Midbrain (tissue), 1 donor: ENCODE measurements around the gene KIAA1328.

Experiments
- DNase-seq: peaks from one replicate; lab custom pipeline; 2025; lab: John Stamatoyannopoulos, UW

KIAA1328 gene

GRCh38 chr18:37218022-37218590 is 389.2 kb downstream of the KIAA1328 start:
- no peak for DNase-seq

GRCh38 chr18:37219257-37219656 is 390.3 kb downstream of the KIAA1328 start:
- no peak for DNase-seq

- DNase-seq = no peak
Observed at GRCh38 chr18:37222354-37222998, 393.5 kb downstream of the KIAA1328 start.

GRCh38 chr18:37222999-37223378 is 394.1 kb downstream of the KIAA1328 start:
- no peak for DNase-seq

GRCh38 chr18:37225279-37225678 is 396.4 kb downstream of the KIAA1328 start:
- DNase-seq = no peak

GRCh38 chr18:37230768-37231167 is 401.8 kb downstream of the KIAA1328 start:
- no peak for DNase-seq

GRCh38 chr18:37231251-37231650 is 402.3 kb downstream of the KIAA1328 start:
- DNase-seq = no peak

GRCh38 chr18:37235583-37235982 is 406.7 kb downstream of the KIAA1328 start:
- no peak for DNase-seq

- no peak for DNase-seq
Observed at GRCh38 chr18:37238282-37239108, 409.6 kb downstream of the KIAA1328 start.

- no peak for DNase-seq
Observed at GRCh38 chr18:37242091-37242490, 413.2 kb downstream of the KIAA1328 start.

- DNase-seq = no peak
Observed at GRCh38 chr18:37242826-37243560, 414.1 kb downstream of the KIAA1328 start.

- no peak for DNase-seq
Observed at GRCh38 chr18:37243741-37244140, 414.8 kb downstream of the KIAA1328 start.

GRCh38 chr18:37244618-37245017 is 415.7 kb downstream of the KIAA1328 start:
- DNase-seq = no peak

- no peak for DNase-seq
Observed at GRCh38 chr18:37246779-37247340, 417.9 kb downstream of the KIAA1328 start.

GRCh38 chr18:37247497-37248161 is 418.7 kb downstream of the KIAA1328 start:
- DNase-seq = no peak

GRCh38 chr18:37248281-37248680 is 419.4 kb downstream of the KIAA1328 start:
- DNase-seq = no peak

GRCh38 chr18:37249171-37249886 is 420.4 kb downstream of the KIAA1328 start:
- no peak for DNase-seq

- DNase-seq = no peak
Observed at GRCh38 chr18:37249895-37250618, 421.1 kb downstream of the KIAA1328 start.

- no peak for DNase-seq
Observed at GRCh38 chr18:37251679-37252078, 422.8 kb downstream of the KIAA1328 start.

- no peak for DNase-seq
Observed at GRCh38 chr18:37252342-37252741, 423.4 kb downstream of the KIAA1328 start.
